ENCODE measurements around the gene TM9SF3.
"Not testable (repeated sequence)": the region's sequence is repeated elsewhere in the genome, so short reads cannot be mapped to it uniquely, and the experiment has no call there.

Gene TM9SF3

GRCh38 chr10:96598846-96599245, 12.0 kb upstream of the TM9SF3 start:
- DNase-seq (ENCODE audit: low read depth), result no peak

GRCh38 chr10:96596422-96597407, 9.9 kb upstream of the TM9SF3 start:
- no peak for DNase-seq (ENCODE audit: low read depth)

- no peak for DNase-seq (ENCODE audit: low read depth)
These were observed 8.9 kb upstream of the TM9SF3 start for GRCh38 chr10:96595741-96596140.

- DNase-seq (ENCODE audit: low read depth), result no peak
These were observed 5.1 kb upstream of the TM9SF3 start for GRCh38 chr10:96591946-96592345.

- no peak for DNase-seq (ENCODE audit: low read depth)
These were observed 2.0 kb upstream of the TM9SF3 start for GRCh38 chr10:96588616-96589419.

- no peak for DNase-seq (ENCODE audit: low read depth)
These were observed 1.3 kb upstream of the TM9SF3 start for GRCh38 chr10:96588060-96588554.

- DNase-seq (ENCODE audit: low read depth), result no peak
These were observed 650 bp upstream of the TM9SF3 start for GRCh38 chr10:96587264-96588059.

- DNase-seq (ENCODE audit: low read depth), result no peak
These were observed 935 bp downstream of the TM9SF3 start for GRCh38 chr10:96585736-96586418.

- DNase-seq (ENCODE audit: low read depth), result no peak
These were observed 2.3 kb downstream of the TM9SF3 start for GRCh38 chr10:96584474-96584873.

GRCh38 chr10:96584035-96584434, 2.8 kb downstream of the TM9SF3 start:
- no peak for DNase-seq (ENCODE audit: low read depth)

GRCh38 chr10:96579133-96579532, 7.7 kb downstream of the TM9SF3 start:
- no peak for DNase-seq (ENCODE audit: low read depth)

GRCh38 chr10:96578633-96579032, 8.2 kb downstream of the TM9SF3 start:
- no peak for DNase-seq (ENCODE audit: low read depth)

- DNase-seq (ENCODE audit: low read depth), result no peak
These were observed 8.8 kb downstream of the TM9SF3 start for GRCh38 chr10:96578022-96578421.

GRCh38 chr10:96577069-96577468, 9.7 kb downstream of the TM9SF3 start:
- DNase-seq (ENCODE audit: low read depth), result no peak

- no peak for DNase-seq (ENCODE audit: low read depth)
These were observed 10.4 kb downstream of the TM9SF3 start for GRCh38 chr10:96576277-96576980.

- not testable (repeated sequence) for DNase-seq (ENCODE audit: low read depth)
These were observed 12.2 kb downstream of the TM9SF3 start for GRCh38 chr10:96574564-96574963.

GRCh38 chr10:96573036-96573435, 13.8 kb downstream of the TM9SF3 start:
- DNase-seq (ENCODE audit: low read depth), result no peak

GRCh38 chr10:96570983-96571964, 15.5 kb downstream of the TM9SF3 start:
- DNase-seq (ENCODE audit: low read depth), result no peak

GRCh38 chr10:96570511-96570910, 16.3 kb downstream of the TM9SF3 start:
- no peak for DNase-seq (ENCODE audit: low read depth)
